Left cardiac atrium (tissue), 4 donors: ENCODE data around the gene DLX3. TPM values are rescaled to one million over a fixed set of nuclear protein-coding genes. Genes with fewer than 3 reads are reported as not detected.
"Not testable (repeated sequence)": the region's sequence is repeated elsewhere in the genome, so short reads cannot be mapped to it uniquely, and the experiment has no call there.

Source experiments
- ATAC-seq, 2 donors: fragments of 200-7000 bp; cut with Tn5 transposase; one replicate each; pipeline ENCODE4 v1.9.1; 2020; ENCODE audit warnings: mild to moderate bottlenecking in 2 of 2, moderate library complexity in 2 of 2
- DNase-seq: peaks from one replicate; pipeline ENCODE4 v3.0.0-alpha.2; 2020
- intact Hi-C, 2 donors: fragments of 100-400 bp; cut with DNase I; formaldehyde crosslinking; loops; one replicate each; pipeline versions ENCODE4 v1.14.1 to v1.15.1; 2022 to 2023
- long read RNA-seq: library from polyadenylated mRNA; unstranded; transcript quantifications from one replicate; pipeline ENCODE4 v2.0.0, GENCODE V29; 2021
- total RNA-seq, 2 donors: library from RNA; stranded (reverse); fragmentation: NEBNext Ultra II Directional; extraction: Animal tissue kit (Norgen Biotek cat#: 25700); gene quantifications; one replicate each; pipeline ENCODE4 v1.2.1, GENCODE V29; 2021
- donor health status: DM: no; HTN: yes; CAD: no.
- donor health status: DM: no; HTN: yes; CAD: no; lungs with severe emphysema.
- donor health status: DM: yes; HTN: yes; CAD: no.
- donor health status: Dilated cardiomyopathy.

The DLX3 gene
- total RNA-seq = under 1 TPM in 1 of 2 donors, not detected in 1; 0.16 TPM
- long read RNA-seq, partial matches to known transcripts = 0 of 1 reads
- long read RNA-seq, other reads (novel, unspliced or antisense) = 0 of 1 reads

GRCh38 chr17:49995055-49995738 is at the start of gene DLX3:
Gene DLX3, minus strand, starts transcription at chr17:49995224. Its CDS starts 226 bp downstream, at chr17:49994998.
- ATAC-seq (peak; percentile 63 to 68), DNase-seq (peak; percentile 80)
- intact Hi-C loops = loop anchor here (5.0 kb wide), 3 partner anchors 113 to 428 kb away; no protein-coding TSS in a partner anchor

- DNase-seq = no peak
- intact Hi-C loops = no loop called here
- ATAC-seq = no peak
Observed at GRCh38 chr17:50044483-50044882, 49.5 kb upstream of the DLX3 start.

- intact Hi-C loops = no loop called here
- peak; percentile 70 to 76 for ATAC-seq
- DNase-seq = peak; percentile 79
Observed at GRCh38 chr17:50043290-50044148, 48.5 kb upstream of the DLX3 start.

GRCh38 chr17:50042211-50042610 is 47.2 kb upstream of the DLX3 start:
- intact Hi-C loops = no loop called here
- ATAC-seq = no peak
- DNase-seq = no peak

GRCh38 chr17:50040496-50040895 is 45.5 kb upstream of the DLX3 start:
- DNase-seq, ATAC-seq, intact Hi-C loops: not testable (repeated sequence)

- no peak for ATAC-seq
- intact Hi-C loops = no loop called here
- no peak for DNase-seq
Observed at GRCh38 chr17:50039058-50039457, 44.0 kb upstream of the DLX3 start.

- DNase-seq (peak; percentile 59), ATAC-seq (peak; percentile 64 to 94)
- intact Hi-C loops = no loop called here
Observed at GRCh38 chr17:50037321-50038107, 42.5 kb upstream of the DLX3 start.

GRCh38 chr17:50036455-50037261 is 41.6 kb upstream of the DLX3 start:
- DNase-seq = no peak
- intact Hi-C loops = no loop called here
- ATAC-seq = no peak

GRCh38 chr17:50035945-50036344 is 40.9 kb upstream of the DLX3 start:
- intact Hi-C loops = no loop called here
- DNase-seq (no peak), ATAC-seq (no peak)

GRCh38 chr17:50035421-50035879 is 40.4 kb upstream of the DLX3 start:
- DNase-seq = no peak
- no peak for ATAC-seq
- intact Hi-C loops = no loop called here

- no peak for ATAC-seq
- no peak for DNase-seq
- intact Hi-C loops = loop anchor here in 1 of 2 donors (5.0 kb wide), 1 partner anchor 43 kb away; no protein-coding TSS in a partner anchor
Observed at GRCh38 chr17:50034498-50035364, 39.7 kb upstream of the DLX3 start.

- no peak for DNase-seq
- ATAC-seq = peak in 1 of 2 donors; percentile 31
- intact Hi-C loops = loop anchor here in 1 of 2 donors (5.0 kb wide), 1 partner anchor 44 kb away; no protein-coding TSS in a partner anchor
Observed at GRCh38 chr17:50033316-50033715, 38.3 kb upstream of the DLX3 start.

GRCh38 chr17:50029185-50029584 is 34.2 kb upstream of the DLX3 start:
- no peak for DNase-seq
- intact Hi-C loops = no loop called here

GRCh38 chr17:50028736-50029120 is 33.7 kb upstream of the DLX3 start:
- DNase-seq (no peak), ATAC-seq (no peak)
- intact Hi-C loops = no loop called here

More at GRCh38 chr17:50029185-50029584, 34.2 kb upstream of the DLX3 start:
- no peak for ATAC-seq

GRCh38 chr17:50027881-50028735 is 33.1 kb upstream of the DLX3 start:
- peak; percentile 5 to 65 for ATAC-seq
- no peak for DNase-seq
- intact Hi-C loops = loop anchor here in 1 of 2 donors (2.0 kb wide), 1 partner anchor 63 kb away; no protein-coding TSS in a partner anchor

- DNase-seq = peak; percentile 81
- ATAC-seq = peak; percentile 64 to 93
- intact Hi-C loops = loop anchor here in 1 of 2 donors (2.0 kb wide), 1 partner anchor 63 kb away; no protein-coding TSS in a partner anchor
Observed at GRCh38 chr17:50027172-50027880, 32.3 kb upstream of the DLX3 start.
